ENCODE data around the gene PPM1H. TPM values are rescaled to one million over a fixed set of nuclear protein-coding genes. Genes with fewer than 3 reads are reported as not detected.

The PPM1H gene
- total and polyA plus RNA-seq, 4 donors, result 22.0 to 35.8 (median 26.0) TPM

- DNase-seq (ENCODE audit: low read depth in 4 of 6, low spot score in 6 of 6), result peak in 1 of 6 donors; percentile 18
- Histone ChIP-seq H3K27me3 (ENCODE audit: control insufficient read depth, insufficient read depth, low read length) (no peaks in the 10 kb centered on the region), H3K4me1 (ENCODE audit: control insufficient read depth, insufficient read depth, low read length) (no peaks in the 10 kb centered on the region), H3K9me3 (ENCODE audit: control insufficient read depth, insufficient read depth, low read length) (no peaks in the 10 kb centered on the region), H3K4me3 (ENCODE audit: low read depth, low read length) (no peak overlapping the region), H3K27ac (ENCODE audit: low read depth, low read length) (peak overlapping the region; percentile 62), H3K36me3 (ENCODE audit: control insufficient read depth, insufficient read depth, low read length) (no peaks in the 10 kb centered on the region)
- 68% methylated on average over 3 of the region's 4 CpGs for WGBS (ENCODE audit: insufficient coverage)
Measured at GRCh38 chr12:62866451-62867082, 68.4 kb downstream of the PPM1H start.

DNA sequence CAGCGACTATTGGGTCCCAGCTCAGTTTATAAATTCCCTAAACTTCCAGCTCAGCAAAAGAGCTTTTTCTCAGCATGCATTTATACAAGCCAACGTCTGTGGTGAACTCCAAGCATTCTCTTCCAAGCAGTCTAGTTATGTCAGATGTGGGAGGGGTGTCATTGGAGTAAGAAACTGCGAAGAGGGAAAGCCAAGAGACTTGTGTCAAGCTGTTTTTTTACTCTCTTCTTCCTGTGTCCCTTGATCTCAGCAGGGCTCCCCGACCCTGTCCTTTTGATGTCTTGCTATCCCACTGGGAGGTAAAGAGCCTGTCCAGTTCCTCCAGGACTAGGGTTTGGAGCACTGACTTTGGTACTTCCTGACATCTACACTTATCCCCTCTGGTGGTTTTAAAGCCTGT lies 69.0 kb downstream of the PPM1H start:
- no peaks in the 10 kb centered on the region for H3K9me3 ChIP-seq (ENCODE audit: control insufficient read depth, insufficient read depth, low read length)
- 39% methylated on average over 2 of the region's 4 CpGs for WGBS (ENCODE audit: insufficient coverage)
- peak overlapping the region; percentile 12 for H3K27ac ChIP-seq (ENCODE audit: low read depth, low read length)
- no peaks in the 10 kb centered on the region for H3K27me3 ChIP-seq (ENCODE audit: control insufficient read depth, insufficient read depth, low read length)
- peak in 1 of 6 donors; percentile 76 for DNase-seq (ENCODE audit: low read depth in 4 of 6, low spot score in 6 of 6)
- no peaks in the 10 kb centered on the region for H3K36me3 ChIP-seq (ENCODE audit: control insufficient read depth, insufficient read depth, low read length)
- no peak overlapping the region for H3K4me3 ChIP-seq (ENCODE audit: low read depth, low read length)
- H3K4me1 ChIP-seq (ENCODE audit: control insufficient read depth, insufficient read depth, low read length), result no peaks in the 10 kb centered on the region

GRCh38 chr12:62865065-62865464 lies 69.9 kb downstream of the PPM1H start:
- 45% methylated on average over 2 of the region's 2 CpGs for WGBS (ENCODE audit: insufficient coverage)
- no peak overlapping the region for H3K4me3 ChIP-seq (ENCODE audit: low read depth, low read length)
- H3K36me3 ChIP-seq (ENCODE audit: control insufficient read depth, insufficient read depth, low read length), result no peaks in the 10 kb centered on the region
- DNase-seq (ENCODE audit: low read depth in 4 of 6, low spot score in 6 of 6), result peak in 1 of 6 donors; percentile 20
- H3K27me3 ChIP-seq (ENCODE audit: control insufficient read depth, insufficient read depth, low read length), result no peaks in the 10 kb centered on the region
- H3K27ac ChIP-seq (ENCODE audit: low read depth, low read length), result peak overlapping the region; percentile 12
- H3K4me1 ChIP-seq (ENCODE audit: control insufficient read depth, insufficient read depth, low read length), result no peaks in the 10 kb centered on the region
- H3K9me3 ChIP-seq (ENCODE audit: control insufficient read depth, insufficient read depth, low read length), result no peaks in the 10 kb centered on the region

GRCh38 chr12:62862259-62862881 lies 72.6 kb downstream of the PPM1H start:
- DNase-seq (ENCODE audit: low read depth in 4 of 6, low spot score in 6 of 6), result no peak
- Histone ChIP-seq H3K36me3 (ENCODE audit: control insufficient read depth, insufficient read depth, low read length) (no peaks in the 10 kb centered on the region), H3K27me3 (ENCODE audit: control insufficient read depth, insufficient read depth, low read length) (no peaks in the 10 kb centered on the region), H3K27ac (ENCODE audit: low read depth, low read length) (no peak overlapping the region), H3K9me3 (ENCODE audit: control insufficient read depth, insufficient read depth, low read length) (no peaks in the 10 kb centered on the region), H3K4me3 (ENCODE audit: low read depth, low read length) (no peak overlapping the region), H3K4me1 (ENCODE audit: control insufficient read depth, insufficient read depth, low read length) (no peaks in the 10 kb centered on the region)
- 60% methylated on average over 1 of the region's 2 CpGs for WGBS (ENCODE audit: insufficient coverage)

GRCh38 chr12:62861586-62861985 lies 73.4 kb downstream of the PPM1H start:
- Histone ChIP-seq H3K4me3 (ENCODE audit: low read depth, low read length) (no peak overlapping the region), H3K36me3 (ENCODE audit: control insufficient read depth, insufficient read depth, low read length) (no peaks in the 10 kb centered on the region), H3K27me3 (ENCODE audit: control insufficient read depth, insufficient read depth, low read length) (no peaks in the 10 kb centered on the region), H3K4me1 (ENCODE audit: control insufficient read depth, insufficient read depth, low read length) (no peaks in the 10 kb centered on the region), H3K9me3 (ENCODE audit: control insufficient read depth, insufficient read depth, low read length) (no peaks in the 10 kb centered on the region), H3K27ac (ENCODE audit: low read depth, low read length) (peak overlapping the region; percentile 35)
- WGBS (ENCODE audit: insufficient coverage), result 46% methylated on average over 3 of the region's 4 CpGs
- DNase-seq (ENCODE audit: low read depth in 4 of 6, low spot score in 6 of 6), result peak in 1 of 6 donors; percentile 64

DNA sequence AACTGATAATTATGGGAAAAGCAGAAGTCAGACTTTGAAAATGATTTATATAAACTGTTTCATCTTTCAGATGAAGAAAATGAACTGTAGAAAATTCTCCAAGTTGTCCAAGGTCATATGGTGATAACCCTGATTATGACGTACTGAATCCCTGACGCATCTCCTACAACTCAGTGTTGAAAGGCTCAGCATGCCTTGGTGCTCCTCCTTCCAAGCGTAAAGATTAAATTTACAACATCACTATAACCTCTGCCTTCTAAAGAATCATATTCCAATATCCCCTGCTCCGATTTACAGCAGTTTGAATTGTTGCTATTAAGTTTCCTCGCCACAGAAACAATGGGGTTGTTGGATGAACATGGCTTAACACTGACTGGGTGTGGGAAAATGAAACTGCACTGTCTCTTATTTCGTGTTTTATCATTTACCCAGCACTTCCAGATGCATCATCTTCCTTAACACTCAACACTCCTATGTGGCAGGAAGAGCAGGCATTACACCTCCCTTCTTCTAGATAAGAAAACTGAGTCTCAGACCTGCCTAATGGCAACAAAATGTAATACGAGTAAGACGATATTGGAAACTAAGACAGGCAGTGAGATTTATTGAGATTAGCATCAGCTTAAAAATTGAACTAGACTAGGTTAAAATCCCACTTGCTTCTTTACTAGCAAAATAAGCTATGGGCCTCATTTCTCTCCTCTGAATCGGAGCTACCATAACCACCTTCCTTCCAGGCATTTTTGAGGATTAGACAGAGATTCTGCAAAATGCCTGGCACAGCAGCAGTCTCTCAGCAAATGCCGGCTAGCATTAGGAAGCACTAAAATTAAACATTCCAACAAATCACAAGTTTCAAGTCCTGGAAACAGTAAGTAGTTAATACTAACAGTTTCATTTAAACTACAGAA lies 74.2 kb downstream of the PPM1H start:
- H3K36me3 ChIP-seq (ENCODE audit: control insufficient read depth, insufficient read depth, low read length), result no peaks in the 10 kb centered on the region
- no peak overlapping the region for H3K4me3 ChIP-seq (ENCODE audit: low read depth, low read length)
- H3K27ac ChIP-seq (ENCODE audit: low read depth, low read length), result peak overlapping the region; percentile 35
- 65% methylated on average over 3 of the region's 10 CpGs for WGBS (ENCODE audit: insufficient coverage)
- no peaks in the 10 kb centered on the region for H3K4me1 ChIP-seq (ENCODE audit: control insufficient read depth, insufficient read depth, low read length)
- H3K27me3 ChIP-seq (ENCODE audit: control insufficient read depth, insufficient read depth, low read length), result no peaks in the 10 kb centered on the region
- DNase-seq (ENCODE audit: low read depth in 4 of 6, low spot score in 6 of 6), result peak in 2 of 6 donors; percentile 29 to 51
- no peaks in the 10 kb centered on the region for H3K9me3 ChIP-seq (ENCODE audit: control insufficient read depth, insufficient read depth, low read length)

GRCh38 chr12:62860020-62860419 lies 74.9 kb downstream of the PPM1H start:
- no CpG with 5 or more reads among the region's 5 CpGs for WGBS (ENCODE audit: insufficient coverage)
- Histone ChIP-seq H3K27ac (ENCODE audit: low read depth, low read length) (peak overlapping the region; percentile 33), H3K27me3 (ENCODE audit: control insufficient read depth, insufficient read depth, low read length) (no peaks in the 10 kb centered on the region), H3K9me3 (ENCODE audit: control insufficient read depth, insufficient read depth, low read length) (no peaks in the 10 kb centered on the region), H3K4me3 (ENCODE audit: low read depth, low read length) (no peak overlapping the region), H3K36me3 (ENCODE audit: control insufficient read depth, insufficient read depth, low read length) (no peaks in the 10 kb centered on the region), H3K4me1 (ENCODE audit: control insufficient read depth, insufficient read depth, low read length) (no peaks in the 10 kb centered on the region)
- DNase-seq (ENCODE audit: low read depth in 4 of 6, low spot score in 6 of 6), result no peak

GRCh38 chr12:62859321-62859737 lies 75.6 kb downstream of the PPM1H start:
- WGBS (ENCODE audit: insufficient coverage), result 75% methylated on average over 1 of the region's 1 CpG

DNA sequence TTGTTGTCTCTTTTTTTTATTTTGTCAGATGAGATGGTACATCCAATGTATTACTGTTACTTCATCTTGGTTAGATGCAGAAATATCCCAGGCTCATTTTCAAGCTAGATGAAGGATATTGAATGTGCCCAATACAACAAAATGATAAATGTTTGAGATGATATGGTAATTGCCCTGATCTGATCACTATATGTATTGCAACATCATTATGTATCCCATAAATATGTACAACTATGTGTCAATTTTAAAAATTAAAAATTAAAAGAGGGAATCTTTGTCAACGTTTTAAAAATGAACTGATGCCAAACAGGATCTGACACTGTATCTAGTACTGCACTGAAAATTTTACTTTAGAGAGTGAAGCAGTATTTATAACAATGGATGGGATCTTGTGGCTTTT lies 78.5 kb downstream of the PPM1H start:
- Histone ChIP-seq H3K27ac (ENCODE audit: low read depth, low read length) (no peak overlapping the region), H3K36me3 (ENCODE audit: control insufficient read depth, insufficient read depth, low read length) (no peaks in the 10 kb centered on the region), H3K27me3 (ENCODE audit: control insufficient read depth, insufficient read depth, low read length) (no peaks in the 10 kb centered on the region), H3K4me3 (ENCODE audit: low read depth, low read length) (no peak overlapping the region), H3K9me3 (ENCODE audit: control insufficient read depth, insufficient read depth, low read length) (no peaks in the 10 kb centered on the region), H3K4me1 (ENCODE audit: control insufficient read depth, insufficient read depth, low read length) (no peaks in the 10 kb centered on the region)
- no CpG with 5 or more reads among the region's 1 CpG for WGBS (ENCODE audit: insufficient coverage)
- no peak for DNase-seq (ENCODE audit: low read depth in 4 of 6, low spot score in 6 of 6)

More at GRCh38 chr12:62859321-62859737, 75.6 kb downstream of the PPM1H start:
- no peak overlapping the region for H3K27ac ChIP-seq (ENCODE audit: low read depth, low read length)
- H3K9me3 ChIP-seq (ENCODE audit: control insufficient read depth, insufficient read depth, low read length), result no peaks in the 10 kb centered on the region
- H3K4me1 ChIP-seq (ENCODE audit: control insufficient read depth, insufficient read depth, low read length), result no peaks in the 10 kb centered on the region
- H3K4me3 ChIP-seq (ENCODE audit: low read depth, low read length), result no peak overlapping the region
- no peaks in the 10 kb centered on the region for H3K27me3 ChIP-seq (ENCODE audit: control insufficient read depth, insufficient read depth, low read length)
- peak in 1 of 6 donors; percentile 55 for DNase-seq (ENCODE audit: low read depth in 4 of 6, low spot score in 6 of 6)
- no peaks in the 10 kb centered on the region for H3K36me3 ChIP-seq (ENCODE audit: control insufficient read depth, insufficient read depth, low read length)
